Keratinocyte (primary cell): ENCODE measurements around the gene PTGES2. TPM values are rescaled to one million over a fixed set of nuclear protein-coding genes. Genes with fewer than 3 reads are reported as not detected.

Experiments used
- DNase-seq: peaks from one replicate; pipeline ENCODE4 v3.0.0-alpha.2; 2011; ENCODE audit warnings: low read depth, missing footprints, low spot score
- FAIRE-seq: peaks from 2 replicates; lab custom pipeline; 2011; peaks lifted over from hg19 to GRCh38; lab: Jason Lieb, UNC
- H2AFZ ChIP-seq: 2 replicates; pipeline ENCODE4 v1.6.0; 2012; ENCODE audit warnings: low read length, control low read depth, inconsistent platforms; ENCODE audit not compliant: control insufficient read depth
- H3K27ac ChIP-seq: 2 replicates; pipeline ENCODE4 v1.5.1; 2011; ENCODE audit warnings: low read length; ENCODE audit not compliant: control insufficient read depth, insufficient read depth
- H3K27me3 ChIP-seq: 3 replicates; pipeline ENCODE4 v1.6.0; 2011; ENCODE audit warnings: low read length; ENCODE audit not compliant: control insufficient read depth, insufficient read depth; ENCODE audit errors: extremely low read depth
- H3K36me3 ChIP-seq, 2 experiments: 2 replicates in 1 of 2; 3 replicates in 1 of 2; pipeline ENCODE4 v1.5.1; 2011; ENCODE audit warnings: low read length in 2 of 2, mild to moderate bottlenecking in 1 of 2; ENCODE audit not compliant: control insufficient read depth in 2 of 2, insufficient read depth in 2 of 2; ENCODE audit errors: extremely low read depth in 1 of 2
- H3K4me1 ChIP-seq: 3 replicates; pipeline ENCODE4 v1.5.1; 2011; ENCODE audit warnings: low read length; ENCODE audit not compliant: control insufficient read depth, insufficient read depth; ENCODE audit errors: extremely low read depth
- H3K4me2 ChIP-seq: 3 replicates; pipeline ENCODE4 v1.6.0; 2011; ENCODE audit warnings: low read depth, low read length; ENCODE audit not compliant: control insufficient read depth, insufficient read depth; ENCODE audit errors: extremely low read depth
- H3K4me3 ChIP-seq, 3 experiments: fragments of 200-600 bp in 1 of 3; sonication (generic) in 1 of 3; 2 replicates in 2 of 3; 3 replicates in 1 of 3; pipeline ENCODE4 v1.5.1; 2011 to 2016; ENCODE audit warnings: low read length in 3 of 3, mild to moderate bottlenecking in 3 of 3, control low read depth in 2 of 3, inconsistent platforms in 1 of 3, low read depth in 1 of 3, mixed read lengths in 1 of 3, mixed run types in 1 of 3, moderate library complexity in 1 of 3; ENCODE audit not compliant: control insufficient read depth in 2 of 3, insufficient read depth in 2 of 3; ENCODE audit errors: extremely low read depth in 1 of 3
- H3K79me2 ChIP-seq: 2 replicates; pipeline ENCODE4 v1.6.0; 2012; ENCODE audit warnings: low read length; ENCODE audit not compliant: control insufficient read depth, insufficient read depth
- H3K9ac ChIP-seq: 3 replicates; pipeline ENCODE4 v1.6.0; 2011; ENCODE audit warnings: low read length; ENCODE audit not compliant: control insufficient read depth, insufficient read depth; ENCODE audit errors: extremely low read depth
- H3K9me1 ChIP-seq: 3 replicates; pipeline ENCODE4 v1.6.0; 2011; ENCODE audit warnings: low read length; ENCODE audit not compliant: control insufficient read depth, insufficient read depth; ENCODE audit errors: extremely low read depth
- H3K9me3 ChIP-seq: 2 replicates; pipeline ENCODE4 v1.5.1; 2012; ENCODE audit warnings: low read depth, low read length; ENCODE audit not compliant: control insufficient read depth
- H4K20me1 ChIP-seq: 3 replicates; pipeline ENCODE4 v1.6.0; 2011; ENCODE audit warnings: low read length; ENCODE audit not compliant: control insufficient read depth, insufficient read depth; ENCODE audit errors: extremely low read depth
- CTCF ChIP-seq, 3 experiments: IDR thresholded peaks in 1 of 3; conservative IDR thresholded peaks in 1 of 3; optimal IDR thresholded peaks in 1 of 3; 2 replicates in 2 of 3; 3 replicates in 1 of 3; pipeline versions ENCODE3 to v1.5.1; 2011; ENCODE audit warnings: low read length in 3 of 3, mild to moderate bottlenecking in 3 of 3, moderate library complexity in 2 of 3, control low read depth in 1 of 3, inconsistent platforms in 1 of 3; ENCODE audit not compliant: insufficient read depth in 2 of 3; ENCODE audit errors: extremely low read depth in 1 of 3
- EZH2 ChIP-seq: IDR thresholded peaks from one replicate; pipeline ENCODE4 v1.6.1; 2012; ENCODE audit warnings: inconsistent platforms, mild to moderate bottlenecking, low read length, moderate library complexity
- dilution Hi-C: fragments of 300-500 bp; cut with MboI; formaldehyde crosslinking; loops from one replicate; pipeline ENCODE4 v1.7.0; 2020; ENCODE audit warnings: low sequenced_read_pairs; ENCODE audit not compliant: extremely low pct_ligation_motif_present
- polyA plus RNA-seq, 5 experiments: library from polyadenylated mRNA; depleted of rRNA in 3 of 5; stranded (reverse) in 3 of 5; stranded (forward) in 1 of 5; unstranded in 1 of 5; fragments of >200 nt; gene quantifications; 1 replicate in 1 of 5; 2 replicates in 3 of 5; 3 replicates in 1 of 5; pipeline versions ENCODE4 v1.2.1 to v1.2.3, GENCODE V29; 2011 to 2012; ENCODE audit warnings: missing spikeins in 2 of 5, low read depth in 1 of 5, low replicate concordance in 1 of 5

Gene PTGES2
- polyA plus RNA-seq, 1 donor (not counting 4 experiments of a cell fraction or from before 2014, with no cell fraction given), result 68.7 TPM

- Histone ChIP-seq H3K9me1 (no peaks in the 10 kb centered on the region), H3K9ac (no peak overlapping the region), H3K4me3 (no peak overlapping the region), H3K27me3 (no peaks in the 10 kb centered on the region), H3K9me3 (no peaks in the 10 kb centered on the region), H3K36me3 (peaks cover 0 to 2% of the 10 kb centered on the region in 2 experiments), H3K4me2 (no peak overlapping the region), H3K27ac (no peak overlapping the region), H3K4me1 (peaks cover 2% of the 10 kb centered on the region), H2AFZ (no peak overlapping the region), H4K20me1 (no peaks in the 10 kb centered on the region), H3K79me2 (peaks cover 4% of the 10 kb centered on the region)
- TF ChIP-seq CTCF (optimal IDR thresholded peaks at IDR 0.05 in 1 of 3, IDR thresholded peaks at IDR 0.05 in 1 of 3, conservative IDR thresholded peaks at IDR 0.05 in 1 of 3; ENCODE audit: extremely low read depth in 1 of 3, insufficient read depth in 2 of 3, low read length in 3 of 3) (no peak), EZH2 (no peak)
- dilution Hi-C loops, result no loop called here
- FAIRE-seq (no peak), DNase-seq (no peak)
Measured at GRCh38 chr9:128087262-128087661, 40.3 kb downstream of the PTGES2 start.

GRCh38 chr9:128085943-128086342 lies 41.6 kb downstream of the PTGES2 start:
- DNase-seq, result no peak
- Histone ChIP-seq H3K79me2 (no peaks in the 10 kb centered on the region), H3K27me3 (no peaks in the 10 kb centered on the region), H3K9me1 (no peaks in the 10 kb centered on the region), H3K27ac (no peak overlapping the region), H3K4me3 (no peak overlapping the region), H3K36me3 (no peaks in the 10 kb centered on the region), H3K4me1 (peaks cover 10% of the 10 kb centered on the region), H2AFZ (no peak overlapping the region), H4K20me1 (no peaks in the 10 kb centered on the region), H3K9ac (no peak overlapping the region), H3K9me3 (no peaks in the 10 kb centered on the region), H3K4me2 (no peak overlapping the region)
- FAIRE-seq, result no peak
- dilution Hi-C loops, result no loop called here
- no peak for TF ChIP-seq EZH2
- TF ChIP-seq CTCF (optimal IDR thresholded peaks at IDR 0.05 in 1 of 3, IDR thresholded peaks at IDR 0.05 in 1 of 3, conservative IDR thresholded peaks at IDR 0.05 in 1 of 3; ENCODE audit: extremely low read depth in 1 of 3, insufficient read depth in 2 of 3, low read length in 3 of 3), result no peak
